AG10803 (cell line): ENCODE results near the gene HPD.

ENCODE experiments used
- DNase-seq: peaks from one replicate; pipeline ENCODE4 v3.0.0; 2010; ENCODE audit warnings: low read depth
- H3K4me3 ChIP-seq: 2 replicates; pipeline ENCODE4 v1.5.1; 2011; ENCODE audit warnings: mild to moderate bottlenecking, low read length, control low read depth
- TF ChIP-seq, protein P1 (sequence below): conservative IDR thresholded peaks from 2 replicates; pipeline ENCODE4 v1.5.1; 2011; ENCODE audit warnings: mild to moderate bottlenecking, low read length, control low read depth, inconsistent platforms

Gene HPD

DNA sequence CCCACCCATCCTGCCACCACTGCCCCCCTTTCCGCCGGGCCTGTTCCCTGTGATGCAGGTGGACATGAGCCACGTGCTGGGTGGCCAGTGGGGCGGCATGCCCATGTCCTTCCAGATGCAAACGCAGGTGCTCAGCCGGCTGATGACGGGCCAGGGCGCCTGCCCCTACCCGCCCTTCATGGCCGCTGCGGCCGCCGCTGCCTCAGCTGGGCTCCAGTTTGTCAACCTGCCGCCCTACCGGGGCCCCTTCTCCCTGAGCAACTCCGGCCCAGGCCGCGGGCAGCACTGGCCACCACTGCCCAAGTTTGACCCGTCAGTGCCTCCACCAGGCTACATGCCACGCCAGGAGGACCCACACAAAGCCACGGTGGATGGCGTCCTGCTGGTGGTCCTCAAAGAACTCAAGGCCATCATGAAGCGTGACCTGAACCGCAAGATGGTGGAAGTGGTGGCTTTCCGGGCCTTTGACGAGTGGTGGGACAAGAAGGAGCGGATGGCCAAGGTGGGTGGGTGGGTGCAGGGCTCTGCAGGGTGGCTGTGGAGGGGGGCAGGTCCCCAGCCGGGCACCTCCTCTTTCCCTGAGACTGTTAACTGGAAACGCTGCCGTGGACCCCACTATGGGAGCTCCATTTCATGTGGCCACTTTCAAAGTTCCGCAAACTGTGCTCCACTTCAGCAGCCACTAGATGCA lies 44.1 kb downstream of the HPD start:
- no peak for DNase-seq
- H3K4me3 ChIP-seq: no peak overlapping the region
- TF ChIP-seq, protein P1, sequence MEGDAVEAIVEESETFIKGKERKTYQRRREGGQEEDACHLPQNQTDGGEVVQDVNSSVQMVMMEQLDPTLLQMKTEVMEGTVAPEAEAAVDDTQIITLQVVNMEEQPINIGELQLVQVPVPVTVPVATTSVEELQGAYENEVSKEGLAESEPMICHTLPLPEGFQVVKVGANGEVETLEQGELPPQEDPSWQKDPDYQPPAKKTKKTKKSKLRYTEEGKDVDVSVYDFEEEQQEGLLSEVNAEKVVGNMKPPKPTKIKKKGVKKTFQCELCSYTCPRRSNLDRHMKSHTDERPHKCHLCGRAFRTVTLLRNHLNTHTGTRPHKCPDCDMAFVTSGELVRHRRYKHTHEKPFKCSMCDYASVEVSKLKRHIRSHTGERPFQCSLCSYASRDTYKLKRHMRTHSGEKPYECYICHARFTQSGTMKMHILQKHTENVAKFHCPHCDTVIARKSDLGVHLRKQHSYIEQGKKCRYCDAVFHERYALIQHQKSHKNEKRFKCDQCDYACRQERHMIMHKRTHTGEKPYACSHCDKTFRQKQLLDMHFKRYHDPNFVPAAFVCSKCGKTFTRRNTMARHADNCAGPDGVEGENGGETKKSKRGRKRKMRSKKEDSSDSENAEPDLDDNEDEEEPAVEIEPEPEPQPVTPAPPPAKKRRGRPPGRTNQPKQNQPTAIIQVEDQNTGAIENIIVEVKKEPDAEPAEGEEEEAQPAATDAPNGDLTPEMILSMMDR: no peak

DNA sequence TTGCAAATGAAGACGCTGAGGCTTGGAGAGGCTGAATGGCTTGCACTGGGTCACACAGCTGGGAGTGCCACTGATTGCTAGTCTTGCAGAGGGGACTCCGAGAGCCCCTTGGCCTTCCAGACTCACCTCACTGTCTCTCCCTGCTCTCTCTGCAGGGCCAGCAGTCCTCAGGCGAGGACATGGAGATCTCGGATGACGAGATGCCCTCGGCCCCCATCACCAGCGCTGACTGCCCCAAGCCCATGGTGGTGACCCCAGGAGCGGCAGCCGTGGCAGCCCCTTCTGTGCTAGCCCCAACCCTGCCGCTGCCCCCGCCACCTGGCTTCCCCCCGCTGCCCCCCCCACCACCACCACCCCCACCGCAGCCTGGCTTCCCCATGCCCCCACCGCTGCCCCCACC lies 44.7 kb downstream of the HPD start:
- TF ChIP-seq, protein P1: no peak
- no peak for DNase-seq
- no peak overlapping the region for H3K4me3 ChIP-seq

DNA sequence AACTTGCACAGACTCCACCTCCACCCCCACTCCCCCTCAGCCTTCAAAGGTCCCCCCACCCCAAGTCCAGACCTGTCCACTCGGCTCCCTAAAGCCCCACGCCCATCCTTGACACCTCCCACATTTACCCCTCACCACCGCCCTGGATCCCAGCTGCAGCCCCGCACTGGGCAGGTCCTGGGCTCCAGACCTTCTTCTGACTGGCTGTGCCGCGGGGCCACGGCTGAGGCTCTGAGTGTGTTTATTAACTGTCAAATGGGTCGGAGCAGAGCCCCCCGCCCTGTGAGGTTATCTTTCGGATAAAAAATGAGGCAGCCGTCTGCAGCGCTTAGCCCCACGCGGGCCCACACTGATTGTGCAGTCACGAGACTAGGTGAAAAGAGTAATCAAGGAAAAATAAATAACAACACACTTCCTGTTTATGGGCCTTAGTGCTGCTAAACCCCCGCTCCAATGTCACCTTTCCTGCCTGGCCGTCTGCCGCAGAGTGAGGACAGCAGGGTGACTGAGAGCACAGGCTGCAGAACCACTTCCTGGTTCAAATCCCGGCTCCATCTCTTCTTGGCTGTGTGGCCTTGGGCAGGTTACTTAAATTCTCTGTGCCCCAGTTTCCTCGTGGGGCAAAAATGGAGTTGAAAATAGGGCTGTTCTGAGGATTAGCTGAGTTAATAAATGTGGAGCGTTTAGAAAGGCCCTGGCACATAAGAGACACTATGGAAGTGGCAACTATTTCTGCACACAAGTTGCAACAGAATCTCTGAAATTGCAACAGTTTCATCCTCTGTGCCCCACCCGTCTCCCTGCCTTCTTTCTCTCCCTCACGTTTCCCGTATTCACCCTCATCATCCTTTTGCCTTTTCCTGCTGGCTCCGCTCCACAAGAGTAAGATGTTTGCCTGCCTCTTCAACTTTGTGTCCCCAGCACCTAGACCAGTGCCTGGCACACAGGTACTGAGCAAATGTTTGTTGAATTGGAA lies 45.5 kb downstream of the HPD start:
- peak; percentile 69 for DNase-seq
- peak overlapping the region; percentile 85 for H3K4me3 ChIP-seq
- TF ChIP-seq, protein P1: no peak

DNA sequence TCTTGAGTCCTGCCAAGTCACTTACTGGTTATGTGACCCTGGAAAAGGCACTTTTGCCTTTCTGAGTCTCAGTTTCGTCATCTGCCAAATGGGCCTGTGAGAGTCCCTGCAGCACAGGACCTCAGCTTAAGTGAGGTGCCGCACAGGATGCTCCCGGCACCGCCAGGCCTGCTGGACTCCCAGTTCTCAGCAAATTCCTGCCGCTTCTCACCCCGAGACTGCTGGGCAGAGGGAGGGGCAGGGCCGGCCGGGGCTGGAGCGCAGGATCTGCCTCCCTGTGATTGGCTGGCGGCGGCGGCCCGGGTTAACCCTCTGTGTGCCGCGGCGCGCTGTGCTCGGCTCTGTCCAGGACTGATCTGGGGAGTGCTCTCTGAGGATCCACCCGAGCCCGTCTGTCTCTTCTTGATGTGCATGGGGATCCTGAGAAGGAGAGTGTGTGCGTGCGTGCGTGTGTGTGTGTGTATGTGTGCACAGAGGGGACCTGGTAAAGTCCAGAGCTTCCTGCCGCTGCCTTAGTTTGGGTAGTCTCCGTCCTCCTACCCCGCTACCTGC lies 46.3 kb downstream of the HPD start:
- TF ChIP-seq, protein P1: no peak
- DNase-seq: peak; percentile 75
- H3K4me3 ChIP-seq: peak overlapping the region; percentile 85

DNA sequence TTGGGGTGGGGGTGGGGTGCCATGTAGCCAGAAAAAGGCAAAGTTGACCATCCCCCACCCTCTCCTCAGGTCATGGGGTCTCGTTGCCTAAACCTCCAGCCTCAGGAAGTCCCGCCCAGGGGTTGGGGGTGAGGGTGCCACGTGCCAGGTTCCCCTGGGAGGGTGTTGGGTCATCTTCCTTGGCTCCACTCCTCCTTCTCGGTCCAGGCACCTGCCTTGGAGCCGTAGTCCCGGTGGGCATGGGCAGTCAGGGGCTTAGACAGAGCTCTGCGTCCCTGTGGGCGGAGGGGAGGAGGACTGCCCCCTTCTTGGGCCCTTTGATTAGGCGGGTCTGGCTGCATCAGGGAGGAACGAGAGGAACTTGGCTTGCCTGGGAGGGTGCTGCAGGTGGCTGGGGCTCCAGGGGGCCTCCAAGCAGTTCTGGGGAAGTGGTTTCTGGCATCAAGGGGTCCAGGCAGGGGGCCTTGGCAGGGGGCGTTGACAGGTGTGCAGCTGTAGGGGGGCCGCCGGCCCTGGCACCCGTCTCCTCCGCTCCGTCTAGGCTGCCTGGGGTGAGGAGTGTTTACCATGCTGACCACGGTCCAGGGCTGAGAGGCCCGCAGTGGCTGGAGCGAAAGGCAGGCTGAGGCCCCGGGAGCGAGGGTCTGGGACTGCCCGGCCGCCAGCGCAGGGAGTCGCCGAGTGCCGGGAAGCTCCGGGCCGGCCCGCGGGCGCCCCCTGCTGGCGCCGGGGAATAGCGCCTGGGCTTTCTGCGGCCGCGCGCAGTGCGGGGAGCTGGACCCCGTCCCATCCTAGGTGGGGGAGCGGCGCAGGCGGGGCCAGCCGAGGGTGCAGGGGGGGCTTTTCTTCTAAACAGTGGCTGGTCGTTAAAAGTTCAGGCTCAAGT lies 47.0 kb downstream of the HPD start:
- DNase-seq: peak; percentile 57
- TF ChIP-seq, protein P1: peak; percentile 45
- H3K4me3 ChIP-seq: peak overlapping the region; percentile 85

DNA sequence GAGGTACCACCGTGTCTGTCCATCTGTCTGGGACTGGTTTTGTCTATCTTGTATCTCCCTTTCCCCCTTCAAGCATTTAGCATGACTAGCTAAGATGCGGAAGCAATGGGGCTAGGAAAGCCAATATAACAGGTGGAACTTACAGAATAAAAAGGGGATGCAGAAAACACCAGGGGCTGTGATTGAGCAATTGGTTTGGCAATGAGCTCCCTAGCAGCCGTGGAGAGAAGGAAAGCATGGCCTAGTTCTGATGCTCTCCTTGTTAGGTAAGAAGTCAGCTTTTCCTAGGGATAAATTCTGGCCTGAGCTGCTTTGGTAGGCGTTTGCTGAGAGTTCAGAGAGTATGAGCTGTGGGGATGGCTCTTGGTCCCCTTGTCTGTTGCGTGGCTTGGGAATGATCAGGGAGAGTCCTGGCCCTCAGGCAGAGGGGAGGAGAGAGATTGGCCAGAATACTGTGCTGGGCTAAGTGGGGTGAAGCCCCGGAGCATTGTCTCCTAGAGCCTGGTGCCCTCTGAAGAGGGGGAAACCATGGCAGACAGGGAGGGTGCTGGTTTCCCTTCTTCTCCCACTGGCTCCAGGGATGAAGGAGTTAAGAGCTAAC lies 47.7 kb downstream of the HPD start:
- no peak for DNase-seq
- TF ChIP-seq, protein P1: no peak
- peak overlapping the region; percentile 85 for H3K4me3 ChIP-seq
